Sigmoid colon (tissue), 7 donors: Measurements from ENCODE around the gene RAD51. TPM values are rescaled to one million over a fixed set of nuclear protein-coding genes. Genes with fewer than 3 reads are reported as not detected.

ENCODE experiments used
- DNase-seq: peaks from one replicate; pipeline ENCODE4 v3.0.0-alpha.2; 2019
- H3K27ac ChIP-seq, 4 donors: fragments of 200-600 bp; sonication (generic); one replicate each; pipeline ENCODE4 v1.5.1; 2016 to 2019; ENCODE audit warnings: mild to moderate bottlenecking in 1 of 4
- H3K27me3 ChIP-seq, 3 donors: fragments of 200-600 bp; sonication (generic); one replicate each; pipeline ENCODE4 v1.5.1; 2019; ENCODE audit warnings: mild to moderate bottlenecking in 1 of 3
- H3K36me3 ChIP-seq, 4 donors: fragments of 200-600 bp; sonication (generic); one replicate each; pipeline ENCODE4 v1.5.1; 2016 to 2019
- H3K4me1 ChIP-seq, 4 donors: fragments of 200-600 bp; sonication (generic); one replicate each; pipeline ENCODE4 v1.5.1; 2017 to 2019
- H3K4me3 ChIP-seq, 4 donors: fragments of 200-600 bp; sonication (generic); one replicate each; pipeline ENCODE4 v1.5.1; 2017 to 2019; ENCODE audit warnings: mild to moderate bottlenecking in 2 of 4, moderate library complexity in 1 of 4
- H3K9me3 ChIP-seq, 4 donors: fragments of 200-600 bp in 3 of 4; sonication (generic) in 3 of 4; one replicate each; pipeline versions ENCODE4 v1.5.1 to v1.6.1; 2013 to 2019
- CTCF ChIP-seq, 4 experiments: fragments of 450-650 bp in 3 of 4; fragments of 200-600 bp in 1 of 4; IDR thresholded peaks; one replicate each; pipeline ENCODE4 v1.5.1; 2016 to 2019; ENCODE audit warnings: antibody characterized with exemption in 4 of 4, mild to moderate bottlenecking in 3 of 4, moderate library complexity in 2 of 4
- EP300 ChIP-seq, 4 donors: sonication (generic); formaldehyde crosslinking; IDR thresholded peaks; one replicate each; pipeline ENCODE4 v1.6.1; 2017; ENCODE audit warnings: antibody characterized with exemption in 4 of 4
- POLR2A ChIP-seq, 2 donors: fragments of 450-650 bp; IDR thresholded peaks; one replicate each; pipeline ENCODE4 v1.6.1; 2016; ENCODE audit warnings: antibody characterized with exemption in 2 of 2, mild to moderate bottlenecking in 2 of 2, moderate library complexity in 2 of 2
- POLR2AphosphoS5 ChIP-seq, 4 donors: sonication (generic); formaldehyde crosslinking; IDR thresholded peaks; one replicate each; pipeline ENCODE4 v1.6.1; 2017; ENCODE audit warnings: antibody characterized with exemption in 4 of 4
- WGBS, 2 donors: extraction: QIAGEN DNeasy Blood & Tissue Kit; methylation state at CpG; one replicate each; pipeline ENCODE4 v1.1.7; 2013; 5-methylcytosine and 5-hydroxymethylcytosine counted together
- intact Hi-C: fragments of 100-400 bp; cut with DNase I; formaldehyde crosslinking; loops from one replicate; pipeline ENCODE4 v1.15.1; 2023
- polyA plus RNA-seq, 3 donors: library from polyadenylated mRNA; stranded (reverse); fragments of 200-250 nt; gene quantifications; one replicate each; pipeline ENCODE4 v1.2.3, GENCODE V29; 2013
- total RNA-seq, 4 donors: library from RNA; depleted of rRNA; stranded (reverse); fragments of >200 nt; gene quantifications; one replicate each; pipeline ENCODE4 v1.1.0, GENCODE V29; 2016
- donor health status: healthy with polysubstance abuse.
- donor health status: Bipolar disorder and iron deficiency.
- donor health status: healthy.

The RAD51 gene
- total and polyA plus RNA-seq, 7 donors: 1.1 to 9.8 (median 4.2) TPM; not detected in 2

GRCh38 chr15:40739854-40740253 lies 44.9 kb downstream of the RAD51 start:
- no peaks in the 10 kb centered on the region for H3K4me1 ChIP-seq
- DNase-seq: peak; percentile 11
- H3K27me3 ChIP-seq: no peaks in the 10 kb centered on the region
- H3K9me3 ChIP-seq: no peaks in the 10 kb centered on the region
- WGBS, 2 donors: 96% methylated on average over 2 of the region's 2 CpGs
- peaks cover 18 to 92% (median 58%) of the 10 kb centered on the region in 4 donors for H3K36me3 ChIP-seq
- no peak overlapping the region for H3K4me3 ChIP-seq
- intact Hi-C loops: no loop called here
- TF ChIP-seq POLR2A (IDR thresholded peaks at IDR 0.05) (no peak), CTCF (IDR thresholded peaks at IDR 0.05) (no peak), POLR2AphosphoS5 (IDR thresholded peaks at IDR 0.05) (no peak), EP300 (IDR thresholded peaks at IDR 0.05) (no peak)
- H3K27ac ChIP-seq: no peak overlapping the region

- intact Hi-C loops: no loop called here
- 81 to 83% methylated on average over 2 of the region's 2 CpGs for WGBS, 2 donors
- no peaks in the 10 kb centered on the region for H3K4me1 ChIP-seq
- no peak overlapping the region for H3K27ac ChIP-seq
- H3K27me3 ChIP-seq: no peaks in the 10 kb centered on the region
- DNase-seq: peak; percentile 42
- H3K36me3 ChIP-seq: peaks cover 12 to 91% (median 40%) of the 10 kb centered on the region in 4 donors
- TF ChIP-seq EP300 (IDR thresholded peaks at IDR 0.05): no peak
- TF ChIP-seq CTCF (IDR thresholded peaks at IDR 0.05): no peak
- TF ChIP-seq POLR2AphosphoS5 (IDR thresholded peaks at IDR 0.05): no peak
- no peak for TF ChIP-seq POLR2A (IDR thresholded peaks at IDR 0.05)
- H3K9me3 ChIP-seq: no peaks in the 10 kb centered on the region
- H3K4me3 ChIP-seq: no peak overlapping the region
Measured at GRCh38 chr15:40743485-40743901, 48.5 kb downstream of the RAD51 start.

- intact Hi-C loops: no loop called here
- H3K4me3 ChIP-seq: no peak overlapping the region
- H3K4me1 ChIP-seq: no peaks in the 10 kb centered on the region
- H3K9me3 ChIP-seq: no peaks in the 10 kb centered on the region
- H3K36me3 ChIP-seq: peaks cover 12 to 90% (median 38%) of the 10 kb centered on the region in 4 donors
- TF ChIP-seq POLR2A (IDR thresholded peaks at IDR 0.05) (no peak), EP300 (IDR thresholded peaks at IDR 0.05) (no peak), CTCF (IDR thresholded peaks at IDR 0.05) (no peak), POLR2AphosphoS5 (IDR thresholded peaks at IDR 0.05) (no peak)
- peak; percentile 49 for DNase-seq
- H3K27me3 ChIP-seq: no peaks in the 10 kb centered on the region
- 83% methylated on average over 12 of the region's 12 CpGs for WGBS, 2 donors
- H3K27ac ChIP-seq: no peak overlapping the region
Measured at GRCh38 chr15:40743921-40744814, 49.2 kb downstream of the RAD51 start.

- Histone ChIP-seq H3K4me3 (no peak overlapping the region), H3K27me3 (no peaks in the 10 kb centered on the region), H3K9me3 (no peaks in the 10 kb centered on the region), H3K4me1 (no peaks in the 10 kb centered on the region), H3K36me3 (peaks cover 12 to 90% (median 35%) of the 10 kb centered on the region in 4 donors), H3K27ac (no peak overlapping the region)
- TF ChIP-seq CTCF (IDR thresholded peaks at IDR 0.05): no peak
- no peak for TF ChIP-seq POLR2AphosphoS5 (IDR thresholded peaks at IDR 0.05)
- no peak for TF ChIP-seq EP300 (IDR thresholded peaks at IDR 0.05)
- no peak for TF ChIP-seq POLR2A (IDR thresholded peaks at IDR 0.05)
- intact Hi-C loops: no loop called here
- WGBS, 2 donors: 82 to 83% methylated on average over 5 of the region's 5 CpGs
- DNase-seq: peak; percentile 21
Measured at GRCh38 chr15:40744815-40745152, 49.8 kb downstream of the RAD51 start.
